Kasumi-1 (cell line): ENCODE results near the gene DMRTA2.

ENCODE experiments used
- DNase-seq, 2 experiments: peaks; one replicate each; lab custom pipeline; 2025; lab: John Stamatoyannopoulos, UW

Gene DMRTA2

DNA sequence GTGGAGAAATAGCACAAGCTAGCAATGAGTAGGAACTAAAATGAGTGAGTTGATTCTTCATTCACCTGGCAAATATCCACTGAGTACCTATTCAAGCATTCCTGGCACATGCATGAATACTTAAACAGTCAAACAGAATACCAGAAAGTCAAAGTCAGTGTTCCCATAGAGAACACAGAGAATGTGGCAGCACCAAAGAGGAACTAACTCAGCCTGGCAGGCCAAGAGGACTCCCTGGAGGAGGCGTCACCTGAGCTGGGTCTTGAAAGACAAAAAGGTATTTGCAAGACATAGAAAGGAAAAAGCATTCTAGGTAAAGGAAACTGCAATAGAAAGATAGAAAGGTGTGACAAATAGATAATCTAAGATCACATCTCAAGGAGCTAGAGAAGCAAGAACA lies 49.7 kb downstream of the DMRTA2 start:
- no peak for DNase-seq

DNA sequence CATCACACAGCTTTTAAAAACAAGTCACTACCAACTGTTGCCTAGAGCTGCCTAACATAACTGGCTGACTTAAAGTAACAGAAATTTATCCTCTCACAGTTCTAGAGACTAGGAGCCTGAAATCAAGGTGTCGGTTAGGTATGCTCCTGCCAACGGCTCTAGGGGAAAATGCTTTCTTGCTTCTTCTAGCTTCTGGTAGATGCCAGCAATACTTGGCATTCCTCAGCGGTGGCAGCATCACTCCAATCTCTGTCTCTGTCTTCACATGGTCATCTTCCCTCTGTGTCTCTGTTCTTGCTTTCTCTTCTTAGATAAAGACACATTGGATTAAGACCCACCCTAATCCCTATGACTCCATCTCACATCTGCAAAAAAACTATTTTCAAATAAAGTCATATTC lies 51.5 kb downstream of the DMRTA2 start:
- DNase-seq = no peak

DNA sequence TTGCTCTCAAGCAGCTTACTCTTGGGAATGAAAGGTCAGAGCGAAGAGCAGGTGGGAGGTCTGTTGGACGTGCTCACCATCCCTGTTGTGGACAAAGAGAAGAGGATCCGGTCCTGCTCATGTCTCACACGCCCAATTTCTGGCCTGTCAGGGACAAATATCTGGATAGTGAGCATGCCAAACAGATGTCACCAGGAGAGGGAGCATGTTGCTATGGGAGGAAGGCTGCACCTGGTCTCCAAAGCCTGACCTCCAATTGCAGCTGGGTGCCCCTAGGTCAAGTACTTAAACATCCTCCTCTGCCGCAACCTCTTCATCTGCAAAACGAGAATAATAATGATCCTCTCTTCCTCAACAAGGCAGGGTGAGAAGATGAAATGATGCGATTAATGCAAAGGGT lies 53.4 kb downstream of the DMRTA2 start:
- DNase-seq = peak in 1 of 2 experiments; percentile 12

DNA sequence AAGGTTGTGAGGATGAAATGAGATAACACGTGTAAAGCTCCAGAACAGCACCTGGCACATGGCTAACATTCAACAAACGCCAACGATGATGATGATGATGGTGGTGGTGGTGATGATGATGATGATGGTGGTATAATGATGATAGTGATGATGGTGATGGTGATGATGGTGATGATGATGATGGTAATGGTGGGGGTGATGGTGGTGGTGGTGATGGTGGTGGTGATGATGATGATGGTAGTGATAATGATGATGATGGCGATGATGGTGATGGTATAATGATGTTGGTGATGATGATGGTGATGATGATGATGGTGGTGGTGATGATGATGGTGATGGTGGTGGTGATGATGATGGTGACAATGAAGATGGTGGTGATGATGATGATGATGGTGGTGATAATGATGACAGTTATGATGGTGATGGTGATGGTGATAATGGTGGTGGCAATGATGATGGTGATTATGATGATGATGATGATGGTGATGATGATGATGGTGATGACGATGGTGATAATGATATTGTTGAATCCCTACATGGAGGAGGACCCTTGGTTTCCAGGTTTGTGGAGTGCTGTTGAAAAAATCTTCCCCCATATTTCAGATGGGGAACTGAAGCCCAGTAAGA lies 54.1 kb downstream of the DMRTA2 start:
- no peak for DNase-seq

DNA sequence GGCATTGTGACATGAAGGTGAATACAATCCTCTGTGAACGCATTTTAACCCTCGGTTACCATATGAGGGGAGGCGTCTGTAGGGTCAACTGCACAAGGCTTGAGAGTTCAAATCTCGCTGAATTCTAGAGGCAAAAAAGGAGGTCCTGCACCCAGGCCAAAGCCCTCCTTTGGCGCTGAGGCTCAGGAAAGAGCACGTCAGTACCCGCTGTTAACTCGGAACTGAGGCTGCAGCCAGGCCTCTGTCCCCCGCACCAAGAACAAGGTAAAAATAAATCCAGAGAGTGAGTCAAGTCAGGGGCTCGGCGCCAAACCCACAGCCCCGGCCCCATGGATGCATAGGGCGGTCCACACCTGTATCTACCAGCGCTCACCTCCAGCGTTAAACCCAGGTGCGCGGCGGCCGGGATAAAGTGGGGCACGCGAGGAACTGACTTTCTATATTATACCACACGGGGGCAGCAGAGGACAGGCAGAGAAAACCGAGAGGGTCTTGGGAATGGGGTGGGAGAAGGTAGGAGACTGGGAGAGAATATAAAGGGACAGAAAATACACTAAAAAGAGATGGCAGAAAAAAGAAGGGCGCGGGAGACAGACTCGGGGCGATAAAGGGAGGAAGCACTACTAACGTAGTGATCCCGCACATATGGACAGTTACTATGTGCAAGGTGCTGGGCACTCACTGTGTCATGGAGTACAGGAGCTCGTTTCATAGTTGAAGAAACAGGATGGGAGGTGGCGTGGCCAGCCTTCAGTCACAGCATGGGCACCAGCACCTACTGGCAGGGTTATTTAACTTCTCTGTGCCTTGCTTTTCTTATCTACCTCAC lies 54.9 kb downstream of the DMRTA2 start:
- DNase-seq = peak; percentile 34 to 36
